ENCODE results near the gene DIS3L2.

- TF ChIP-seq CTCF (IDR thresholded peaks at IDR 0.05 in 8 of 11, conservative IDR thresholded peaks at IDR 0.05 in 3 of 11) (no peak), POLR2A (IDR thresholded peaks at IDR 0.05) (no peak), POLR2AphosphoS5 (IDR thresholded peaks at IDR 0.05) (no peak)
Observed at GRCh38 chr2:232170396-232170795, 208.9 kb downstream of the DIS3L2 start.
